IMR-90 (cell line): Measurements from ENCODE around the gene CWF19L2.

Experiments
- CTCF ChIP-seq: conservative IDR thresholded peaks from 2 replicates; pipeline ENCODE4 v1.5.1; 2012; ENCODE audit warnings: mild to moderate bottlenecking, low read depth, low read length, improper control_type of control experiment
- NFE2L2 ChIP-seq: fragments of 150-350 bp; IDR thresholded peaks from 2 replicates; pipeline ENCODE4 v1.6.1; 2016; ENCODE audit warnings: low read depth, mild to moderate bottlenecking, low read length

- 0 out of 2 replicates have a peak, but pooled peaks have one; percentile 16 for TF ChIP-seq NFE2L2
- no peak for TF ChIP-seq CTCF
These were observed 35.5 kb upstream of the CWF19L2 start for GRCh38 chr11:107493117-107493516.
